Neural crest cell (in vitro differentiated cells): ENCODE results near the gene SPSB3. TPM values are rescaled to one million over a fixed set of nuclear protein-coding genes. Genes with fewer than 3 reads are reported as not detected.

Experiments
- DNase-seq: peaks from one replicate; pipeline ENCODE4 v3.0.0; 2021; ENCODE audit warnings: low read depth, mixed read lengths, low spot score
- H3K27ac Mint-ChIP-seq: one replicate; pipeline ENCODE4 v1.8.0; 2021; ENCODE audit warnings: mild to moderate bottlenecking, mixed read lengths; ENCODE audit not compliant: unreplicated experiment
- H3K27me3 Mint-ChIP-seq: 2 replicates; pipeline ENCODE4 v1.8.0; 2021; ENCODE audit warnings: low read depth, mild to moderate bottlenecking, mixed read lengths
- H3K36me3 Mint-ChIP-seq: 2 replicates; pipeline ENCODE4 v1.8.0; 2021; ENCODE audit warnings: low read depth, mild to moderate bottlenecking, mixed read lengths
- H3K4me1 Mint-ChIP-seq: 2 replicates; pipeline ENCODE4 v1.8.0; 2021; ENCODE audit warnings: mixed read lengths
- H3K4me3 Mint-ChIP-seq: one replicate; pipeline ENCODE4 v1.8.0; 2021; ENCODE audit warnings: mild to moderate bottlenecking, mixed read lengths
- H3K9me3 Mint-ChIP-seq: 2 replicates; pipeline ENCODE4 v1.8.0; 2021; ENCODE audit warnings: mixed read lengths
- total RNA-seq: library from RNA; stranded (reverse); gene quantifications from 2 replicates; pipeline ENCODE4 v1.2.1, GENCODE V29; 2021
- TF ChIP-seq, protein P1 (sequence below): fragments of 200-600 bp; sonication (generic); conservative IDR thresholded peaks from 2 replicates; pipeline ENCODE4 v1.5.0; 2021; ENCODE audit warnings: antibody characterized with exemption, mild to moderate bottlenecking

Gene SPSB3
- total RNA-seq, 1 donor from 2014 or later: 23.8 TPM

DNA sequence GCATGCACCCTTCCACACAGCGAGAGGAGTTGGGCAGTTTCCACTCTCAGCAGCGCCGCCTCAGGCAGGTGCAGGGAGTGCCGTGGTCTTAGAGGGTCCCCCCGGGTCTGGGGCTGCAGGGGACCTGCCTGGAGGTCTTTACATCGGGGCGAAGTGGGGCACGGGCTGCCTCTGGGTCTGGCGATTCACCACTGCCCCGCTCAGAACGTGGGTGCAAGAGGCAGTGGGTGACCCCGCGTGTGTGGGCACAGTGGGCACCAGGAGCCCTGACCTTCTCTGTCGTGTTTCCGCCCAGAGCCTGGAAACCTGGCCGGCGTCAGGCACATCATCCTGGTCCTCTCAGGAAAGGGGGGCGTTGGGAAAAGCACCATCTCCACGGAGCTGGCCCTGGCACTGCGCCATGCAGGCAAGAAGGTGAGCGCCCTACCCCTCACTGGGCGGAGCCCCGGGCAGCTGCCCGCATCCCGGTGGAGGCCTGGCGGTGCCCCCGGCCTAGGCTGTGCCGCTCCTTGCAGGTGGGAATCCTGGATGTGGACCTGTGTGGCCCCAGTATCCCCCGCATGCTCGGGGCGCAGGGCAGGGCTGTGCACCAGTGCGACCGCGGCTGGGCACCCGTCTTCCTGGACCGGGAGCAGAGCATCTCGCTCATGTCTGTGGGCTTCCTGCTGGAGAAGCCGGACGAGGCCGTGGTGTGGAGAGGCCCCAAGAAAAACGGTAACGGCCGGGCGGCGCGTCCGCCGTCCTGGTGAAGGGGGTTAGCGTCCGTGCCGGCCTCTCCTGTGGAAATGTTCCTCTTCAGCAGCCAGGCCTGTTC, 4.1 kb upstream of the SPSB3 start:
- no peaks in the 10 kb centered on the region for H3K9me3 Mint-ChIP-seq
- H3K27me3 Mint-ChIP-seq: peaks cover 4% of the 10 kb centered on the region
- TF ChIP-seq, protein P1, sequence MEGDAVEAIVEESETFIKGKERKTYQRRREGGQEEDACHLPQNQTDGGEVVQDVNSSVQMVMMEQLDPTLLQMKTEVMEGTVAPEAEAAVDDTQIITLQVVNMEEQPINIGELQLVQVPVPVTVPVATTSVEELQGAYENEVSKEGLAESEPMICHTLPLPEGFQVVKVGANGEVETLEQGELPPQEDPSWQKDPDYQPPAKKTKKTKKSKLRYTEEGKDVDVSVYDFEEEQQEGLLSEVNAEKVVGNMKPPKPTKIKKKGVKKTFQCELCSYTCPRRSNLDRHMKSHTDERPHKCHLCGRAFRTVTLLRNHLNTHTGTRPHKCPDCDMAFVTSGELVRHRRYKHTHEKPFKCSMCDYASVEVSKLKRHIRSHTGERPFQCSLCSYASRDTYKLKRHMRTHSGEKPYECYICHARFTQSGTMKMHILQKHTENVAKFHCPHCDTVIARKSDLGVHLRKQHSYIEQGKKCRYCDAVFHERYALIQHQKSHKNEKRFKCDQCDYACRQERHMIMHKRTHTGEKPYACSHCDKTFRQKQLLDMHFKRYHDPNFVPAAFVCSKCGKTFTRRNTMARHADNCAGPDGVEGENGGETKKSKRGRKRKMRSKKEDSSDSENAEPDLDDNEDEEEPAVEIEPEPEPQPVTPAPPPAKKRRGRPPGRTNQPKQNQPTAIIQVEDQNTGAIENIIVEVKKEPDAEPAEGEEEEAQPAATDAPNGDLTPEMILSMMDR: no peak
- H3K27ac Mint-ChIP-seq: no peak overlapping the region
- peaks cover 5% of the 10 kb centered on the region for H3K36me3 Mint-ChIP-seq
- H3K4me1 Mint-ChIP-seq: peaks cover 18% of the 10 kb centered on the region
- no peak overlapping the region for H3K4me3 Mint-ChIP-seq
- no peak for DNase-seq

DNA sequence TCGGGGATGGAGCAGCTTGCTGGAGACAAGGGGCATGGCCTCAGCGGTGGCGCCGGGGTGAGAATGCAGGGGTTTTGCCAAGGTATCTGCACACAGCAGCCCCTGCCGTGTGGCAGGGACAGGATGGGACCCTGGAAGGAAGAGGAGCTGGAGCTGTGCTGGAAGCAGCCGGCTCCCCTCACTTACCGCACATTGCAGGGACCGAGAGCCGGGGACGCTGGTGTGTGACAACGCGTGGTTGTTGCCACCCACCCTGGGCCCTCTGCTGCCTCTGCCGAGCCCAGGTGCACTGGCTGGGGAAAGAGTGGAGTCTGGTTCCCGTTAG, 3.4 kb upstream of the SPSB3 start:
- peak overlapping the region; percentile 34 for H3K4me3 Mint-ChIP-seq
- no peak overlapping the region for H3K27ac Mint-ChIP-seq
- H3K27me3 Mint-ChIP-seq: peaks cover 4% of the 10 kb centered on the region
- TF ChIP-seq, protein P1: no peak
- no peak for DNase-seq
- no peaks in the 10 kb centered on the region for H3K9me3 Mint-ChIP-seq
- H3K36me3 Mint-ChIP-seq: peaks cover 5% of the 10 kb centered on the region
- H3K4me1 Mint-ChIP-seq: peaks cover 22% of the 10 kb centered on the region

DNA sequence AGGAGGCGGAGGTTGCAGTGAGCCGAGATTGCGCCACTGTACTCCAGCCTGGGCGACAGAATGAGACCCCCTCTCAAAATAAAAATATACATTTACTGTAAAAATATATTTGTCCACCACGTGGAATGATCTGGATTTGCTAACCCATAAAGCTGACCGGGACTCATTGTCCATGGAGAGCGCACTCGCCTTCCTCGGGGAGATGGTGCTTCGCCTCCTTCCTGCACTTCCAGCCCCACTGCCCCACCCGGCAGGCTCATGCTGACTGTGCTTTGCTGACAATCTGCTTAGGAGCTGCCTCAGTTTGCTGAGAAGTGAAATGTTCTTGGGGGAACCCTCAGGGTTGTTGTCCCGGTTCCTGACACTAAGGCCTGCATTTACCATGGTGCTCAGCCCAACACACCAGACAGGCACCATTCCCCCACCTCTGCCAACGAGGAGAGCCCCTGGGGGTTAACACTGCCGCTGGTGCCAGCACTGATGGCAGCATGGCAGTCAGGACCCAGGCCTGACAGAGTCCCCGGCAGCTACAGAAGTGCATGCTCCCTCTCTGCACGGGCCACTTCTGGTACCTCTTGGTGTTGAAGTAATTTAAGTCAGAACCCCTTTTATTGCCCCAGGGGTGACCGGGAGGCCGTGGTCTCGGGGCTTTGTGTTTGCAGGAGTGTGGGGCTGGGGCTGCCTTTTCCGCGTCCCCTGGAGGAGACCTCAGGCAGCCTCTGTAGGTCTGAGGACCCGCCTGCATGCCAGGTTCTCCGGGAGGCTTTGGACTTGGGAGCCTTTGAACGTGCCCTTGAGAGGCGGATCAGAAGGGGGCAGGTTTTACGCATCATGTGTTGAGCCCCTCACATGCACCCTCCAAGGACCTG, 2.8 kb upstream of the SPSB3 start:
- Mint-ChIP-seq H3K4me1 (peaks cover 22% of the 10 kb centered on the region), H3K4me3 (peak overlapping the region; percentile 87), H3K36me3 (peaks cover 5% of the 10 kb centered on the region), H3K27me3 (peaks cover 4% of the 10 kb centered on the region), H3K9me3 (no peaks in the 10 kb centered on the region), H3K27ac (no peak overlapping the region)
- no peak for DNase-seq
- TF ChIP-seq, protein P1: no peak

DNA sequence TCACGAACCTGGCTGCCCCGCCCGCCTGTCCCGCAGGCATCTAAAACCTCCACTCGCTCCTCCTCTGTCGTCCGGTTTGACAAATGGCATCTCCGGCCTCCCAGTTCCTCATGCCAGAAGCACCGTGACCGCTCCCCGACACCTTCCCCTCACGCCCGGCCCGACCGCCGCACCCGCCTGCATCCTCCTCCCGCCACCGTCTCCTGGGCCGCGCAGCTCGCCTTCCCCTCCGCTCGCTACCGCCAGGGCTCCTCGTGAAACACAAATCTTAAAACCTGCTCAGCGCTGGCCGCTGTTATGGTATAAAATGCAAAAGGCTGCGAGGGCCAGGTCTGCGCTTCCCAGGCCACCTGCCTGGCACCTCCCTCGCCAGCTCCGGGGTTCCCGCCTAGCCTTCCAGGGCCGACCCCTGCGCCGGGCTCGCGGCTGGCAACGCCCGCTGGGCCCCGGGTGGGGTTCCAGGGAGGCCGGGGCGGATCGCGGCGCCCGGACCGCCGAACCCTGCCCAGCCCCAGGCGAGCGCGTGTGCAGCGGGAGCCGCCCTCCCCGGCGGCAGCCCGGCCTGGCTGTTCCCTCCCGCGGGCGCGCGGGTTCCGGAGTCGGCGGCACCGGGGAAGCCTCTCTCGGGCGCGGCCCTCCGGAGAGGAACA, 488 bp downstream of the SPSB3 start:
- no peak for DNase-seq
- Mint-ChIP-seq H3K36me3 (peaks cover 5% of the 10 kb centered on the region), H3K9me3 (no peaks in the 10 kb centered on the region), H3K27ac (peak overlapping the region; percentile 67), H3K4me1 (peaks cover 22% of the 10 kb centered on the region), H3K27me3 (peaks cover 4% of the 10 kb centered on the region), H3K4me3 (peak overlapping the region; percentile 88)
- TF ChIP-seq, protein P1: peak; percentile 43

DNA sequence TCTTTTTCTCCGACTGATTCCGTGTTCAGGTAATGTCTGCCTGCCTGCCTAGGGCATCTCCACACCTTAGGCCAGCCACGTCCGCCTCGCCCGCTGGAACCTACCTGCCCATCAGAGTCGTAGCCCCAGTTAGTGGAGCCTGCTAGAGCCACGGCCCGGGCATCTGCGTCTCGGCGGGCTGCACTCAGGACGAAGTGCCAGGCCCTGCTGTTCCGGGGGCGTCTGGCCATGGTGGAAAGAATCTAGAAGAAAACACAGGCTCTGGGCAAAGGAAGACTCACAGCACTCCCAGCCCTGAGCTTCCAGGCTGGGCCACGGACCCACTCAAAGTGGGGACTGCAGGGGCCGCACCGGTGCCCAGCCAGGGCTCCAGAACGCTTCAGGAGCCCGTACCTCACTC, 1.1 kb downstream of the SPSB3 start:
- TF ChIP-seq, protein P1: no peak
- no peak for DNase-seq
- H3K9me3 Mint-ChIP-seq: no peaks in the 10 kb centered on the region
- H3K4me1 Mint-ChIP-seq: peaks cover 22% of the 10 kb centered on the region
- peak overlapping the region; percentile 88 for H3K4me3 Mint-ChIP-seq
- peaks cover 5% of the 10 kb centered on the region for H3K36me3 Mint-ChIP-seq
- peak overlapping the region; percentile 67 for H3K27ac Mint-ChIP-seq
- peaks cover 4% of the 10 kb centered on the region for H3K27me3 Mint-ChIP-seq
